PFSK-1 (cell line): ENCODE measurements around the gene ATG9A.

Experiments used
- FOXP2 ChIP-seq: optimal IDR thresholded peaks from 2 replicates; pipeline ENCODE3; 2011; ENCODE audit warnings: borderline replicate concordance, control low read depth, inconsistent platforms; ENCODE audit not compliant: insufficient read depth; ENCODE audit errors: extremely low read length, extremely low read depth
- POLR2AphosphoS5 ChIP-seq: IDR thresholded peaks from 2 replicates; pipeline ENCODE4 v1.6.1; 2012; ENCODE audit warnings: low read depth, mild to moderate bottlenecking, control low read depth, low read length, moderate library complexity
- REST ChIP-seq, 2 experiments: IDR thresholded peaks; 2 replicates each; pipeline versions ENCODE4 v1.6.1 to v1.8.0; 2011 to 2012; ENCODE audit warnings: low read depth in 2 of 2, low read length in 2 of 2, control low read depth in 1 of 2, inconsistent platforms in 1 of 2, mild to moderate bottlenecking in 1 of 2, moderate library complexity in 1 of 2; ENCODE audit not compliant: insufficient read depth in 1 of 2
- SIN3A ChIP-seq: IDR thresholded peaks from 2 replicates; pipeline ENCODE4 v1.6.1; 2012; ENCODE audit warnings: mild to moderate bottlenecking, low read length, moderate library complexity, borderline replicate concordance; ENCODE audit not compliant: insufficient read depth
- TAF1 ChIP-seq: IDR thresholded peaks from 2 replicates; pipeline ENCODE4 v1.6.1; 2012; ENCODE audit warnings: low read length, control low read depth, borderline replicate concordance; ENCODE audit not compliant: insufficient read depth

The ATG9A gene

GRCh38 chr2:219271021-219271420 is 41.6 kb upstream of the ATG9A start:
- TF ChIP-seq TAF1 (no peak), FOXP2 (no peak), SIN3A (no peak), REST (IDR thresholded peaks at IDR 0.05; ENCODE audit: insufficient read depth in 1 of 2, low read depth in 2 of 2, low read length in 2 of 2) (no peak), POLR2AphosphoS5 (no peak)

GRCh38 chr2:219270055-219270372 is 40.6 kb upstream of the ATG9A start:
- TF ChIP-seq SIN3A (no peak), TAF1 (no peak), POLR2AphosphoS5 (no peak), FOXP2 (no peak), REST (IDR thresholded peaks at IDR 0.05; ENCODE audit: insufficient read depth in 1 of 2, low read depth in 2 of 2, low read length in 2 of 2) (no peak)

GRCh38 chr2:219269362-219270054 is 40.1 kb upstream of the ATG9A start:
- TF ChIP-seq REST (IDR thresholded peaks at IDR 0.05; ENCODE audit: insufficient read depth in 1 of 2, low read depth in 2 of 2, low read length in 2 of 2), result no peak
- TF ChIP-seq SIN3A, result no peak
- TF ChIP-seq TAF1, result no peak
- no peak for TF ChIP-seq POLR2AphosphoS5
- TF ChIP-seq FOXP2, result no peak

- TF ChIP-seq TAF1 (no peak), FOXP2 (no peak), POLR2AphosphoS5 (no peak), SIN3A (no peak), REST (IDR thresholded peaks at IDR 0.05; ENCODE audit: insufficient read depth in 1 of 2, low read depth in 2 of 2, low read length in 2 of 2) (no peak)
Observed at GRCh38 chr2:219268294-219268693, 38.9 kb upstream of the ATG9A start.

- no peak for TF ChIP-seq SIN3A
- TF ChIP-seq REST (IDR thresholded peaks at IDR 0.05; ENCODE audit: insufficient read depth in 1 of 2, low read depth in 2 of 2, low read length in 2 of 2), result no peak
- no peak for TF ChIP-seq POLR2AphosphoS5
- no peak for TF ChIP-seq TAF1
- TF ChIP-seq FOXP2, result no peak
Observed at GRCh38 chr2:219266886-219267285, 37.5 kb upstream of the ATG9A start.
